ENCODE data around the gene GDPD5. TPM values are rescaled to one million over a fixed set of nuclear protein-coding genes. Genes with fewer than 3 reads are reported as not detected.

The GDPD5 gene
- total and polyA plus RNA-seq, 2 donors (not counting 1 experiment from before 2014, with no cell fraction given) = 59.1 to 102 TPM

GRCh38 chr11:75561426-75562047 is 35.8 kb upstream of the GDPD5 start:
- intact Hi-C loops (cut with micrococcal nuclease) = loop anchor here (1.0 to 2.0 kb wide), 2 partner anchors 15 to 22 kb away; no protein-coding TSS in a partner anchor
- H3K4me3 Mint-ChIP-seq = peak overlapping the region; percentile 99
- DNase-seq = peak; percentile 50
- H3K4me1 Mint-ChIP-seq = peaks cover 24% of the 10 kb centered on the region
- peaks cover 12% of the 10 kb centered on the region for H3K27me3 Mint-ChIP-seq
- 11% methylated on average over 18 of the region's 21 CpGs for WGBS (ENCODE audit: insufficient coverage)
- peak overlapping the region; percentile 100 for H3K4me2 ChIP-seq (replicated peaks; ENCODE audit: low read depth, low read length, poor library complexity, severe bottlenecking)
- ChIA-PET POLR2A (interaction anchor here (1.1 kb wide), 1 partner anchor 22 kb away, joined by 7 read pairs; no protein-coding TSS in a partner anchor), CTCF (interaction anchor here (1.3 to 1.7 kb wide), 4 partner anchors 8 to 23 kb away, joined by 3 to 6 read pairs (median 3); no protein-coding TSS in a partner anchor)
- H3K4me3 ChIP-seq (ENCODE audit: control extremely low read depth in 1 of 5, extremely low read depth in 1 of 5, insufficient read depth in 1 of 5, low read depth in 2 of 5, low read length in 4 of 5) = peak overlapping the region in 4 of 5 experiments; percentile 82 to 93 (median 86)
- peak overlapping the region; percentile 89 for H3K27ac Mint-ChIP-seq
- H3K27me3 ChIP-seq (replicated peaks in 1 of 4; ENCODE audit: control extremely low read depth in 1 of 4, control insufficient read depth in 3 of 4, insufficient read depth in 4 of 4, low read length in 3 of 4) = peaks cover 0 to 16% (median 6%) of the 10 kb centered on the region in 4 experiments
- no peaks in the 10 kb centered on the region for H3K36me3 ChIP-seq (replicated peaks in 1 of 2; ENCODE audit: control extremely low read depth in 1 of 2, control insufficient read depth in 1 of 2, extremely low read depth in 1 of 2, insufficient read depth in 2 of 2, low read length in 1 of 2)
- H4K20me1 ChIP-seq (ENCODE audit: control insufficient read depth, insufficient read depth, low read length, poor library complexity, severe bottlenecking) = no peaks in the 10 kb centered on the region
- H3K9me3 ChIP-seq (ENCODE audit: control extremely low read depth in 1 of 3, control insufficient read depth in 2 of 3, insufficient read depth in 1 of 3, low read length in 2 of 3) = no peaks in the 10 kb centered on the region
- no peaks in the 10 kb centered on the region for H3K9me3 Mint-ChIP-seq (ENCODE audit: insufficient read depth)
- TF ChIP-seq CTCF (IDR thresholded peaks at IDR 0.05) = no peak
- no peak for TF ChIP-seq EZH2 (IDR thresholded peaks at IDR 0.05; ENCODE audit: borderline replicate concordance, insufficient read depth, low read depth, low read length, poor library complexity, severe bottlenecking)
- peak overlapping the region in 1 of 2 donors; percentile 75 for H3K27ac ChIP-seq (ENCODE audit: low read length in 2 of 2)
- ATAC-seq (ENCODE audit: low read depth) = no peak
- H3K9ac ChIP-seq (ENCODE audit: low read length) = peak overlapping the region; percentile 92
- H3K4me1 ChIP-seq (ENCODE audit: control insufficient read depth in 2 of 2, insufficient read depth in 2 of 2, low read length in 2 of 2) = peaks cover 18 to 21% of the 10 kb centered on the region in 2 donors
- H2AFZ ChIP-seq (ENCODE audit: insufficient read depth, low read depth, low read length, poor library complexity, severe bottlenecking) = peak overlapping the region; percentile 100
- no peaks in the 10 kb centered on the region for H3K79me2 ChIP-seq (ENCODE audit: control insufficient read depth, insufficient read depth, low read length)

- ATAC-seq (ENCODE audit: low read depth) = no peak
- no peaks in the 10 kb centered on the region for H3K79me2 ChIP-seq (ENCODE audit: control insufficient read depth, insufficient read depth, low read length)
- H3K36me3 ChIP-seq (replicated peaks in 1 of 2; ENCODE audit: control extremely low read depth in 1 of 2, control insufficient read depth in 1 of 2, extremely low read depth in 1 of 2, insufficient read depth in 2 of 2, low read length in 1 of 2) = no peaks in the 10 kb centered on the region
- Mint-ChIP-seq H3K27me3 (peaks cover 14% of the 10 kb centered on the region), H3K4me1 (peaks cover 24% of the 10 kb centered on the region), H3K27ac (no peak overlapping the region), H3K4me3 (peak overlapping the region; percentile 99), H3K9me3 (ENCODE audit: insufficient read depth) (no peaks in the 10 kb centered on the region)
- H3K4me3 ChIP-seq (ENCODE audit: control extremely low read depth in 1 of 5, extremely low read depth in 1 of 5, insufficient read depth in 1 of 5, low read depth in 2 of 5, low read length in 4 of 5) = no peak overlapping the region
- CTCF ChIA-PET = interaction anchor here (1.0 to 1.7 kb wide), 5 partner anchors 8 to 27 kb away, joined by 3 to 6 read pairs (median 3); no protein-coding TSS in a partner anchor
- no peak overlapping the region for H3K9ac ChIP-seq (ENCODE audit: low read length)
- TF ChIP-seq CTCF (IDR thresholded peaks at IDR 0.05) (no peak), EZH2 (IDR thresholded peaks at IDR 0.05; ENCODE audit: borderline replicate concordance, insufficient read depth, low read depth, low read length, poor library complexity, severe bottlenecking) (no peak)
- no peak overlapping the region for H3K27ac ChIP-seq (ENCODE audit: low read length in 2 of 2)
- H4K20me1 ChIP-seq (ENCODE audit: control insufficient read depth, insufficient read depth, low read length, poor library complexity, severe bottlenecking) = no peaks in the 10 kb centered on the region
- H3K4me2 ChIP-seq (replicated peaks; ENCODE audit: low read depth, low read length, poor library complexity, severe bottlenecking) = no peak overlapping the region
- POLR2A ChIA-PET = no interaction called here
- intact Hi-C loops (cut with micrococcal nuclease) = no loop called here
- DNase-seq = no peak
- no CpG with 5 or more reads among the region's 1 CpG for WGBS (ENCODE audit: insufficient coverage)
- H3K9me3 ChIP-seq (ENCODE audit: control extremely low read depth in 1 of 3, control insufficient read depth in 2 of 3, insufficient read depth in 1 of 3, low read length in 2 of 3) = no peaks in the 10 kb centered on the region
- H2AFZ ChIP-seq (ENCODE audit: insufficient read depth, low read depth, low read length, poor library complexity, severe bottlenecking) = no peak overlapping the region
- peaks cover 18 to 21% of the 10 kb centered on the region in 2 donors for H3K4me1 ChIP-seq (ENCODE audit: control insufficient read depth in 2 of 2, insufficient read depth in 2 of 2, low read length in 2 of 2)
- peaks cover 0 to 16% (median 6%) of the 10 kb centered on the region in 4 experiments for H3K27me3 ChIP-seq (replicated peaks in 1 of 4; ENCODE audit: control extremely low read depth in 1 of 4, control insufficient read depth in 3 of 4, insufficient read depth in 4 of 4, low read length in 3 of 4)
Observed at GRCh38 chr11:75560644-75561043, 34.9 kb upstream of the GDPD5 start.
